Activated CD8-positive, alpha-beta memory T cell treated with anti-CD3 and anti-CD28 coated beads, Interleukin-2, amount 10 ng/mL, durations not matched to agents 7 days and 5 days (primary cell): Measurements from ENCODE around the gene EFCC1. TPM values are rescaled to one million over a fixed set of nuclear protein-coding genes. Genes with fewer than 3 reads are reported as not detected.

Experiments used
- ATAC-seq: fragments of 150-1000 bp; cut with Tn5 transposase; one replicate; pipeline ENCODE4 v1.10.0; 2021; ENCODE audit warnings: moderate library complexity
- CTCF ChIA-PET: fragments of 350-600 bp; sonication (Branson Sonifier 250); formaldehyde crosslinking; loops from one replicate; lab custom pipeline; 2021; ENCODE audit warnings: antibody characterized with exemption; lab: Charles Lee
- DNase-seq: peaks from one replicate; pipeline ENCODE4 v3.0.0-alpha.2; 2020
- H3K27ac Mint-ChIP-seq: one replicate; pipeline ENCODE4 v1.8.0; 2021; ENCODE audit warnings: mild to moderate bottlenecking, mixed read lengths
- H3K27me3 Mint-ChIP-seq: one replicate; pipeline ENCODE4 v1.8.0; 2021; ENCODE audit warnings: mixed read lengths
- H3K36me3 Mint-ChIP-seq: one replicate; pipeline ENCODE4 v1.8.0; 2021; ENCODE audit warnings: mild to moderate bottlenecking, mixed read lengths
- H3K4me1 Mint-ChIP-seq: one replicate; pipeline ENCODE4 v1.8.0; 2021; ENCODE audit warnings: mixed read lengths
- H3K4me3 Mint-ChIP-seq: one replicate; pipeline ENCODE4 v1.8.0; 2021; ENCODE audit warnings: mild to moderate bottlenecking, moderate library complexity, mixed read lengths
- H3K9me3 Mint-ChIP-seq: one replicate; pipeline ENCODE4 v1.8.0; 2022; ENCODE audit warnings: low read depth, mixed read lengths
- total RNA-seq, 2 experiments: library from RNA; stranded (reverse); gene quantifications; one replicate each; pipeline ENCODE4 v1.2.3, GENCODE V29; 2021

Gene EFCC1
- total RNA-seq, 2 experiments from 2014 or later, result 0.09 to 0.12 TPM

DNA sequence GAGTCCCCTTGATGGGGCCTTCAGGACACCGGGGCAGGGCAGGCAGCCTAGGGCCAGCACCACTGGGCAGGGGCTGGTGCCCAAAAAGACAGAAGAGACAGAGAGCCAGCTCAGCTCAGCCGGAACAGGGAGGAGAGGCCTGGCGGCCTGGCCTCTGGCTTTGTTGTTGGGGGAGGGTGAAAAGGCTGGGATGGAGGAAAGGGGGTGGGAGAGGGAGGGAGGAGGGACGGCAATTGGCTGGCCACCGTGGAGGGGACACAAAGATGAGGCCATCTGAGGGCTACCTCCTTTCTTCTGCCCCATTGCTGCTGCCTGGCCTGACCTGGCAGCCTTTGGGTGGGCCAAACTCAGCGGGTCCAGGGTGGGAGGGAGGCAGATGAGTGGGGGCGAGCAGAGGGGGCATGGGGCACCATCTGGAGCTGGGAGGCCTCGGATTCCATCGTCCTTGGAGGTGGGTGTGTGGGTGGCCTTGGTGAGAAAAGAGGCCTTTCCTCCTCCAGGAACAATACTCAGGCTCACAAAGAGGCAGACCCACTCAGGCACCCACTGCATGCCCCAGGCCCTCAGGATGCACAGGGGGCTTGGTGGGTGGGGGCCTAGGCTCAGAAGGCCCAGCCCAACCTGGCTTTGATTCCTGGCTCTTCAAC is 9.3 kb downstream of the EFCC1 start:
- H3K4me3 Mint-ChIP-seq, result no peak overlapping the region
- CTCF ChIA-PET, result interaction anchor here (1.0 to 1.2 kb wide), 2 partner anchors 12 to 17 kb away, joined by 5 read pairs; no protein-coding TSS in a partner anchor
- no peaks in the 10 kb centered on the region for H3K36me3 Mint-ChIP-seq
- DNase-seq, result no peak
- H3K4me1 Mint-ChIP-seq, result peaks cover 23% of the 10 kb centered on the region
- peaks cover 7% of the 10 kb centered on the region for H3K27me3 Mint-ChIP-seq
- ATAC-seq, result no peak
- H3K27ac Mint-ChIP-seq, result no peak overlapping the region
- H3K9me3 Mint-ChIP-seq, result no peaks in the 10 kb centered on the region

DNA sequence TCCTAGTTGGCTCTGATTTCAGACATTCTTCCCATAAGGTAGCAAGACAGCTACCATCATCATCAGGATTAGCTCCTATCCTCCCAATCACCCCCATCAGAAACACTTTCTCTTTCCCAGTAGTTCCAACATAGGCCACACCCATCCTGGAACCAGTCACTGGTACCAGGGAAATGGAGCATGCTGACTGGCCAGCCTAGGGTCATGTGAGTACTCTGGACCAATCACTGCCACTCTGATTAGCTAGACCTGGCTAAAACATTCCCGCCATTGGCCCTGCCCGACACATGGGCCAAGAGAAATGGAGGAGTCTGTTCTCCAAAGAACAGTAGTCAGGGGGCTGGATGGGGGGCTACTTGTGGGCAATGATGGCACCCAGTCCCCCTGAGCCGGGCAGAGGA is 12.4 kb downstream of the EFCC1 start:
- ATAC-seq (no peak), DNase-seq (no peak)
- H3K4me1 Mint-ChIP-seq, result peaks cover 38% of the 10 kb centered on the region
- no peak overlapping the region for H3K4me3 Mint-ChIP-seq
- CTCF ChIA-PET, result interaction anchor here (0.7 to 6.5 kb wide), 3 partner anchors 10 to 44 kb away, joined by 3 to 111 read pairs (median 3); no protein-coding TSS in a partner anchor
- no peaks in the 10 kb centered on the region for H3K27me3 Mint-ChIP-seq
- H3K9me3 Mint-ChIP-seq, result no peaks in the 10 kb centered on the region
- H3K27ac Mint-ChIP-seq, result no peak overlapping the region
- H3K36me3 Mint-ChIP-seq, result no peaks in the 10 kb centered on the region

DNA sequence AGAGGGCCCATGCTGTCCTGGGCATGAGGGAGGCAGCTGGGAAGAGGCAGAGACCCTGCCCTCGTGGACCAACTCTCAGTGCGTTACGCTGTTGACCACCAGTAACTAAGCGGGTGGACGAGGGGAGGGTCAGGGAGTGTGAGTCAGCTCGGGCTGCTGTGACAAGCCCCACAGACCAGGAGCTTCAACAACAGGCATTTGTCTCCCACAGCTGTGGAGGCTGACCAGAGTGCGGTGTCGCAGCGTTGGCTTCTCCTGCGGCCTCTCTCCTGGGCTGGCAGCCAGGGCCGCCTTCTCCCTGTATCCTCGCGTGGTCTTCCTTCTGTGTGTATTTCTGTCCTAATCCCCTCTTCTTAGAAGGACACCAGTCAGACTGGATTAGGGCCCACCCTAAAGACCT is 13.0 kb downstream of the EFCC1 start:
- no peak overlapping the region for H3K4me3 Mint-ChIP-seq

DNA sequence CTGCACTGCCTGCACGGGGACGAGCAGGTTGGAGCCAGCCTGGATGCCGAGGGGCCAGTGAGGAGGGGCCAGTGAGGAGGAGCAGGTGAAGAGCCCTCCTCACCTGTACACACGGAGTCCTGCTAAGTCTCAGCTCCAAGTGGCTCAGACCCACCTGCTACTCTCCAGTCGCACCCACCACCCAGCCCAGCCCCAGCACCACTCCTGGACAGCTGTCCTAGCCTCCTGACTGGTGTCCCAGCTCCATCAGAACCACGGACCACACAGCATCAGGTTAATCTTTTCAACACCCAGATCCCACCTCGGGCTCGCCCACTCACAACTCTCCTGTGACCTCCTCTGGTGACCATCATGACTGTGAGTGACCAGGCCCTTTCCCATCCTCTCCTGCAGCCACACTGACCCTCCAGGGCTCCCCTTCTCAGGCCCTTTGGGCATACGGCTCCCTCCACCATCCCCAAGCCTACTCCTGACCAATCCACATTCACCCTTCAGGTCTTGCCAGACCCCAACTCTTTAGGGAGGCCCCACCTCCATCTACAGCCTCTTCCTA is 13.8 kb downstream of the EFCC1 start:
- Mint-ChIP-seq H3K36me3 (no peaks in the 10 kb centered on the region), H3K4me3 (no peak overlapping the region), H3K4me1 (peaks cover 38% of the 10 kb centered on the region), H3K9me3 (no peaks in the 10 kb centered on the region), H3K27me3 (no peaks in the 10 kb centered on the region), H3K27ac (peak overlapping the region; percentile 95)
- no peak for DNase-seq
- ATAC-seq, result no peak
- CTCF ChIA-PET, result interaction anchor here (0.8 to 6.5 kb wide), 11 partner anchors 10 to 302 kb away, joined by 3 to 111 read pairs (median 10); partner anchors contain the start of gene COPG1

More for the DNA sequence above, 13.0 kb downstream of the EFCC1 start:
- no peaks in the 10 kb centered on the region for H3K36me3 Mint-ChIP-seq
- ATAC-seq (no peak), DNase-seq (no peak)
- peak overlapping the region; percentile 95 for H3K27ac Mint-ChIP-seq
- no peaks in the 10 kb centered on the region for H3K27me3 Mint-ChIP-seq
- peaks cover 38% of the 10 kb centered on the region for H3K4me1 Mint-ChIP-seq
- no peaks in the 10 kb centered on the region for H3K9me3 Mint-ChIP-seq
- CTCF ChIA-PET, result interaction anchor here (0.8 to 6.5 kb wide), 6 partner anchors 12 to 231 kb away, joined by 3 to 111 read pairs (median 19); no protein-coding TSS in a partner anchor

DNA sequence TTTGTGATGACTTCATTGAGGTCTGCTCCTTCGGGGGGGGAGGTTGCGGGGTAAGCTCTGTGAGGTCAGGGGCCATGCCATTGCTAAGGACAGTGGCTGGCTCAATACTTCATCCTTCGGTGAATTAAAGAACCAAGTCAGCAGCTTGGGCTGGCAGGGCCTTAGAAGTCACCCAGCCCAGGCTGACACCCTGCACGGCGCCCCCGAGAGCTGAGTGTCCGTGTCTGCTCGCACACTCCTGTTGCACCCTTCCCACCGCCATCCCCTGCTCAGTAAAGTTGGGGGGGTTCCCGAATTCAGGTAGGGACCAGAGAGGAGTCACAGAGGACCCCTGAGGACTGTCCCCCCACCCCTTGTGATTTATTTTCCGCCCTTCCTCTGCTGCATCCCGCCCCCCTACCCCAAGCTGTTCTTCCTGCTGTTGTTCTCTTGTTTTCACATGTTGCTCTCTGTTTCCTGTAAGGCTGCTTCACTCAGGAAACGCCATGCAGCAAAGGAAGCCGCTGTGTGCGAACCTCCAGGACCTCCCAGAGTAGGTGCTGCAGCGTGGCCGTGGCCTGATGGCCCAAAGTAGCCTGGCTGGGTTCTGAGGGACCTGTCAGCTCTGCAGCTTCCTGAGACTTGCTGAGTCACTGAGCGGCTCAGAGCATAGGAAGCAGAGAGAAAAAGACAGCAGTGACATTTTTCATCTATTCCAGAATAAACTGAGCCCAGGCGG is 14.4 kb downstream of the EFCC1 start:
- no peaks in the 10 kb centered on the region for H3K27me3 Mint-ChIP-seq
- H3K9me3 Mint-ChIP-seq, result no peaks in the 10 kb centered on the region
- peak overlapping the region; percentile 66 for H3K4me3 Mint-ChIP-seq
- CTCF ChIA-PET, result interaction anchor here (0.6 to 6.5 kb wide), 24 partner anchors 10 to 301 kb away, joined by 3 to 111 read pairs (median 5); partner anchors contain the start of genes CFAP92, COPG1 and HMCES
- DNase-seq (peak; percentile 72), ATAC-seq (peak; percentile 63)
- H3K4me1 Mint-ChIP-seq, result peaks cover 38% of the 10 kb centered on the region
- H3K36me3 Mint-ChIP-seq, result no peaks in the 10 kb centered on the region
- peak overlapping the region; percentile 95 for H3K27ac Mint-ChIP-seq

DNA sequence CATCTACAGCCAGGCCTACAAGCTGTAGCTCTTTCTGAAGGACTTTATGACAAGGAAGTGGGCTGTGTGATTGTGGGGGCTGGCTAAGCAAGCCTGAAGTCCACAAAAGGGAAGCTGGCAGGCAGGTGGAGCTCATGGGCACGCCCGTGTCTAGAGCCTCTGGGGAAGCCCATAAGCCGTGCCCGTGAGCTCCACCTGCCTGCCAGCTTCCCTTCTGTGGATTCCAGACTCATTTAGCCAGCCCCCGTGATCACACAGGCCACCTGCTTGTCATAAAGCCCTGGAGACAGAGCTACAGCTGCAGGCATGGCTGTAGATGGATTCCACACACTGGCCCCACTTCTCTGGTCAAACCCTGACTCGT is 15.2 kb downstream of the EFCC1 start:
- peak overlapping the region; percentile 66 for H3K4me3 Mint-ChIP-seq
- H3K27me3 Mint-ChIP-seq, result no peaks in the 10 kb centered on the region

DNA sequence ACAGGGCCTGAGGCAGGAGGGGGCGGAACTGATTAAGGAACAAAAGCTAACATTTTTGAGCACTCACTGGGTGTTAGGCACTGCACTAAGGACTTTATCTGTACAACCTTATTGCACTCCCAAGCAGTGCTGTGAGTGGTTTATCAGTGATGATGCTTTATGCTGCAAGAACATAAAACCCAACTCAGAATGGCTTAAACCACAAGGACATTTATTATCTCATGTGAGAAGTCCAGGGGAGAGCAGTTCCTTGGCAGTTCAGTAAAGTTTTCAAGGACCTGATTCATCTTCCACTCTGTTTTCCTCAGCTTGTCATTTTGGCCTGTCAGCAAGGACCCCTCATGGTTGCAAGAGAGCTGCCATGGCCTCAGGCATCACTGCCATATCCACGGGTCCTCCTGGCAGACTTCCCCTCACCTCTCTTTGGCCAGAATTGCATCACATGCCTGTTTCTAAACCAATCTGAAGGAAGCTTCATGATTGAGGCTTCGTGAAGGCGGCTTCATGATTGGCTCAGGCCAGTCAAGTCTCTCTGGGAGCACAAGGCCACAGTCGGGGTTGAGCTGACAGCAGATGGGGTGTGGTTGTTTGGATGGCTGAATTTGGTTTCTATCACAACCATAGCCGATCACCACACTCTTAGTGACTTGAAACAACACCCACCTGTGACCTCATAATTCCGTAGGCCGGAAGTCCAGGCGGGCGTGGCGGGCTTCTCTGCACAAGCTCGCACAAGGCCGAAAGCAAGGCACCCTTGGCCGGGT is 15.8 kb downstream of the EFCC1 start:
- H3K27ac Mint-ChIP-seq, result peak overlapping the region; percentile 95
- ATAC-seq, result peak; percentile 27
- no peaks in the 10 kb centered on the region for H3K27me3 Mint-ChIP-seq
- CTCF ChIA-PET, result interaction anchor here (1.0 to 6.5 kb wide), 23 partner anchors 10 to 300 kb away, joined by 3 to 111 read pairs (median 5); partner anchors contain the start of genes CFAP92 and COPG1
- no peaks in the 10 kb centered on the region for H3K9me3 Mint-ChIP-seq
- H3K4me3 Mint-ChIP-seq, result no peak overlapping the region
- H3K4me1 Mint-ChIP-seq, result peaks cover 40% of the 10 kb centered on the region
- H3K36me3 Mint-ChIP-seq, result no peaks in the 10 kb centered on the region
- DNase-seq, result peak; percentile 70

More for the DNA sequence above, 15.2 kb downstream of the EFCC1 start:
- ATAC-seq (peak; percentile 84), DNase-seq (peak; percentile 86)
- Mint-ChIP-seq H3K27ac (peak overlapping the region; percentile 95), H3K4me1 (peaks cover 38% of the 10 kb centered on the region), H3K36me3 (no peaks in the 10 kb centered on the region), H3K9me3 (no peaks in the 10 kb centered on the region)
- CTCF ChIA-PET, result interaction anchor here (0.6 to 6.5 kb wide), 26 partner anchors 10 to 300 kb away, joined by 3 to 111 read pairs (median 5); partner anchors contain the start of genes CFAP92, COPG1 and HMCES

DNA sequence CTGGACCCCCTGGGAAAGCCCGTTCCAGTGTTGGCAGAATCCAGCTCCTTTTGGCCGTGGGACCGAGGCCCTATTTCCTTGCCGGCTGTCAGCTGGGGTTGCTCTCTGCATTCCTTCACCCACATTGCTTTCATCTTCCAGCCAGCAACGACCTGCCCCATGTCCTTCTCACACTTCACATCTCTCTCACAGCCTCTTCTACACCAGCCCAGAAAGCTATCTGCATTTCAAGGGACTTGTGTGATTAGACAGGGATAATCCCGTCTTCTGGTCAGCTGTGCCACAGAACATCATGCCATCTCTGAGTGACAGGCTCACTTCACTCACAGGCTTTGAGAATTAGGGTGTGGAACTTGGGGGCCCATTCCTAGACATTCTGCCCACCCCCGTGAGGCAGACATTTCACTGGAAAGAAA is 16.4 kb downstream of the EFCC1 start:
- ATAC-seq, result no peak
- CTCF ChIA-PET, result interaction anchor here (1.1 to 6.5 kb wide), 11 partner anchors 9 to 229 kb away, joined by 3 to 111 read pairs (median 8); no protein-coding TSS in a partner anchor
- no peak for DNase-seq
- peak overlapping the region; percentile 95 for H3K27ac Mint-ChIP-seq
- no peaks in the 10 kb centered on the region for H3K9me3 Mint-ChIP-seq
- H3K4me3 Mint-ChIP-seq, result no peak overlapping the region
- peaks cover 46% of the 10 kb centered on the region for H3K4me1 Mint-ChIP-seq
- no peaks in the 10 kb centered on the region for H3K36me3 Mint-ChIP-seq
- H3K27me3 Mint-ChIP-seq, result no peaks in the 10 kb centered on the region

DNA sequence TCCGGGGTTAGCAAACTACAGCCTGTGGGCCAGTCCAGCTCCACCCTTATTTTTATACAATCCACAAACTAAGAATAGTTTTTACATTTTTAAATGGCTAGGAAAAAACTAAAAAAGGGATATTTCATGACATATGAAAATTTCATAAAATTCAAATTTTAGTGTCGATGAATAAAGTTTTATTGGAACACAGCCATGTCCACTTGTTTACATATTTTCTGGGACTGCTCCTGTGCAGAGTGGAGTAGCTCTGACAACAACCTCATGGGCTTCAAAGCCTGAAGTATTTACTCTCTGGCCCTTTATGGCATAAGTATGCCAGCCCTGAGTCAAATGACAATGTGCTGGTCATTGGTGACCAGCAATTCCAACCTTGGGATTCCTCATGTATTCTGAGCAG is 17.2 kb downstream of the EFCC1 start:
- no peak overlapping the region for H3K27ac Mint-ChIP-seq
- H3K4me1 Mint-ChIP-seq, result peaks cover 52% of the 10 kb centered on the region
- H3K36me3 Mint-ChIP-seq, result no peaks in the 10 kb centered on the region
- no peak overlapping the region for H3K4me3 Mint-ChIP-seq
- no peaks in the 10 kb centered on the region for H3K27me3 Mint-ChIP-seq
- ATAC-seq, result no peak
- no peak for DNase-seq
- no peaks in the 10 kb centered on the region for H3K9me3 Mint-ChIP-seq
- CTCF ChIA-PET, result interaction anchor here (1.1 to 6.5 kb wide), 3 partner anchors 8 to 298 kb away, joined by 3 to 111 read pairs (median 66); a partner anchor contains a TSS

DNA sequence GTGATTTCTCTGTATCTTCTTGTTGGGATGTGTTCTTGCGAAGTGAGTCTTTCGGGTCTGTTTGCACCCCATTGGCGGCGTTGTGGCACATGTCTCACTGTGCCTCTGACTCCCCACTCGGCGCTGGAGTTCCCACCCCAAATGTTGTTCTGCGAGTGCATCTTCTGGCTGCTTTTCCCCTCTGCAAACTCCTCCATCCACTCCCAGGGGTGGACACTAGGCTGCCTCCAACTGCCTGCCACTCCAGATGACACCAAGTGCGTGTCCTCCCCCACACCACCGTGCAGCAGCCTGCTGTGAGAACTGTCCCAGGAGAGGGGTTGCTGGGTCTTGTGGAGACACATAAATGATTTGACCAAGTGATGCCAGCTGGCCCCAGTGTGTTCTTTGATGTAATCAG is 17.6 kb downstream of the EFCC1 start:
- ATAC-seq, result no peak
- DNase-seq, result no peak
- Mint-ChIP-seq H3K4me1 (peaks cover 51% of the 10 kb centered on the region), H3K9me3 (no peaks in the 10 kb centered on the region), H3K27me3 (no peaks in the 10 kb centered on the region), H3K4me3 (no peak overlapping the region), H3K27ac (no peak overlapping the region), H3K36me3 (no peaks in the 10 kb centered on the region)
- CTCF ChIA-PET, result interaction anchor here (1.1 to 4.8 kb wide), 2 partner anchors 14 to 298 kb away, joined by 3 to 66 read pairs; a partner anchor contains a TSS

DNA sequence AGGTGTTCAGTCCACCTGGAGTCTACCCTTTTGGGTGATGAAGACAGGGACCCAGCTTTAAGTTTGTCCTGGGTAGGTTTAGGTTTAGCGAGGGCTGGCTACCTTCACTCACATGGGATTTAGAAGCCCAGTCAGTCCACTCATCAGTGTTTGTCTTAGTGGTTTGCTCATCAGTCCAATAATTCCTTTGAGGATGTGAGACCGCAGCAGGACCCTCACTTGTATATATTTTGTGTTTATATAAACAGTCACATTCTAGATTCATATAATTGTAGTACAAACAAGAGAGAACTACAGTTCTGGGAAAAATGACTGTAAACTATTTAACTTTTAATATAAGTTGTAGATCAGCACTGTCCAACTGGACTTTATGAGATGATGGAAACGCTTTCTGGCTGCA is 18.2 kb downstream of the EFCC1 start:
- CTCF ChIA-PET, result interaction anchor here (1.1 to 4.8 kb wide), 3 partner anchors 14 to 297 kb away, joined by 3 to 66 read pairs (median 10); a partner anchor contains a TSS
- ATAC-seq (no peak), DNase-seq (no peak)
- Mint-ChIP-seq H3K4me1 (peaks cover 51% of the 10 kb centered on the region), H3K4me3 (no peak overlapping the region), H3K27me3 (no peaks in the 10 kb centered on the region), H3K36me3 (no peaks in the 10 kb centered on the region), H3K9me3 (no peaks in the 10 kb centered on the region), H3K27ac (no peak overlapping the region)

DNA sequence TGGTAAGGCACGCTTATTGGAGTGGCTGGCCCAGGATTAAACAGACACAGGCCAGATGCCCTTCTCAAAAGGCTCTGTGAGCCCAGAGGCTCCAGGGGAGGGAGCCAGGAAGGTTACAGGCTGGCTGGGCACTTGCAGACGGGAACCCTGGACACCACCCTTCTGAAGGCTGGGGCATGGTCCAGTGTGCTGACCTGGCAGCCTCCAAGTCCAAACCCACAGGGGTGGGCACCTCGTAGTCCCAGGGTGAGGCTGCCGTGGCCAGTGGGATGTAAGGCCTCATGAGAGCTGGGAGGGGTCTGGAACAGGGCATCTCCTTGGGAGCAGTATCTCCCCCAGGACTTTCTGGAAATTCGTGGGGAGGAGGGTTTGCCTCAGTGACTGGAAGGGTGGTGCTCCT is 19.6 kb downstream of the EFCC1 start:
- ATAC-seq (no peak), DNase-seq (no peak)
- Mint-ChIP-seq H3K27ac (no peak overlapping the region), H3K36me3 (peaks cover 1% of the 10 kb centered on the region), H3K4me3 (no peak overlapping the region), H3K4me1 (peaks cover 36% of the 10 kb centered on the region), H3K27me3 (no peaks in the 10 kb centered on the region), H3K9me3 (no peaks in the 10 kb centered on the region)
- CTCF ChIA-PET, result interaction anchor here (1.0 to 3.1 kb wide), 2 partner anchors 32 to 50 kb away, joined by 4 to 10 read pairs; no protein-coding TSS in a partner anchor
